Thoracic aorta (tissue), 2 donors: ENCODE results near the gene CACNB1. TPM values are rescaled to one million over a fixed set of nuclear protein-coding genes. Genes with fewer than 3 reads are reported as not detected.

Source experiments
- ATAC-seq: fragments of 150-250 bp; one replicate; pipeline ENCODE4 v1.8.0; 2017; ENCODE audit warnings: low read depth; ENCODE audit not compliant: insufficient number of reproducible peaks, low FRiP score
- DNase-seq: peaks from one replicate; pipeline ENCODE4 v3.0.0-alpha.2; 2020; ENCODE audit warnings: low spot score
- H3K27ac ChIP-seq, 2 donors: fragments of 200-600 bp; sonication (generic); 1 replicate in 1 of 2; 2 replicates in 1 of 2; pipeline ENCODE4 v1.5.1; 2016; ENCODE audit warnings: mild to moderate bottlenecking in 2 of 2, moderate library complexity in 2 of 2
- H3K27me3 ChIP-seq: fragments of 200-600 bp; sonication (generic); replicated peaks from 2 replicates; pipeline ENCODE4 v1.6.0; 2016; ENCODE audit warnings: mild to moderate bottlenecking; ENCODE audit not compliant: insufficient read depth
- H3K36me3 ChIP-seq: fragments of 200-600 bp; sonication (generic); one replicate; pipeline ENCODE4 v1.5.1; 2016
- H3K4me1 ChIP-seq, 2 donors: fragments of 200-600 bp; sonication (generic); 1 replicate in 1 of 2; 2 replicates in 1 of 2; pipeline versions ENCODE4 v1.5.1 to v1.6.0; 2016; ENCODE audit warnings: low read depth in 2 of 2, mild to moderate bottlenecking in 1 of 2; ENCODE audit not compliant: control insufficient read depth in 1 of 2
- H3K4me3 ChIP-seq: fragments of 200-600 bp; sonication (generic); 2 replicates; pipeline ENCODE4 v1.5.1; 2016; ENCODE audit warnings: mild to moderate bottlenecking
- H3K9me3 ChIP-seq: fragments of 200-600 bp; sonication (generic); 2 replicates; pipeline ENCODE4 v1.5.1; 2016
- CTCF ChIP-seq: fragments of 200-600 bp; sonication (generic); IDR thresholded peaks from one replicate; pipeline ENCODE4 v1.5.1; 2019; ENCODE audit warnings: antibody characterized with exemption
- total RNA-seq, 2 donors: library from RNA; depleted of rRNA; stranded (reverse); fragments of >200 nt; gene quantifications; one replicate each; pipeline versions ENCODE4 v1.1.0 to v1.2.3, GENCODE V29; 2016

CACNB1 gene
- total RNA-seq, 2 donors from 2014 or later: 14.3 to 15.6 TPM

DNA sequence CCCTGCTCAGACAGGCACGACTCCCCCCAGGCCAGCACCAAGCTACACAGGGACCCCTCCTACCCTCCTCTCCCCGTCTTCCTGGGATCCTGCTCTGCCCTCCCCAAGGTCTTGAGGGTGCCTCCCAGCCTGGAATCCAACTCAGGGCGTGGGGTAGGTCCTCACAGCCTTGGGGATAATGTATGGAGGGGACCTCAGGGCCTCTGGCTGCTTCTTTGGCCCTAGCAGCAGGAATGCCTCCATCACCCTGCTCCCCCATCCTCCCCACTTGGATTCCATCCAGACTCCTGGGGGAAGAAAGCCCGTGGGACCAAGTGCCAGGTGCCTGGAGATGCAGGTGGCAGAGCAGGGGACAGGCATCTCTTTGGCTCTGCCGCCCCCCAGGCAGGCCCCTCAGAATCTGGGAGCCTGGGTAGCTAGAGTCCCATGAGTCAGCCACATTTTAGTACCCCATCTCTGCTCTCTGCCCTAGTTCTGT lies 39.0 kb upstream of the CACNB1 start:
- H3K4me1 ChIP-seq: peaks cover 9 to 21% of the 10 kb centered on the region in 2 donors
- H3K9me3 ChIP-seq: no peaks in the 10 kb centered on the region
- DNase-seq (no peak), ATAC-seq (no peak)
- H3K27me3 ChIP-seq: no peaks in the 10 kb centered on the region
- no peaks in the 10 kb centered on the region for H3K36me3 ChIP-seq
- no peak overlapping the region for H3K27ac ChIP-seq
- TF ChIP-seq CTCF: no peak
- H3K4me3 ChIP-seq: no peak overlapping the region

DNA sequence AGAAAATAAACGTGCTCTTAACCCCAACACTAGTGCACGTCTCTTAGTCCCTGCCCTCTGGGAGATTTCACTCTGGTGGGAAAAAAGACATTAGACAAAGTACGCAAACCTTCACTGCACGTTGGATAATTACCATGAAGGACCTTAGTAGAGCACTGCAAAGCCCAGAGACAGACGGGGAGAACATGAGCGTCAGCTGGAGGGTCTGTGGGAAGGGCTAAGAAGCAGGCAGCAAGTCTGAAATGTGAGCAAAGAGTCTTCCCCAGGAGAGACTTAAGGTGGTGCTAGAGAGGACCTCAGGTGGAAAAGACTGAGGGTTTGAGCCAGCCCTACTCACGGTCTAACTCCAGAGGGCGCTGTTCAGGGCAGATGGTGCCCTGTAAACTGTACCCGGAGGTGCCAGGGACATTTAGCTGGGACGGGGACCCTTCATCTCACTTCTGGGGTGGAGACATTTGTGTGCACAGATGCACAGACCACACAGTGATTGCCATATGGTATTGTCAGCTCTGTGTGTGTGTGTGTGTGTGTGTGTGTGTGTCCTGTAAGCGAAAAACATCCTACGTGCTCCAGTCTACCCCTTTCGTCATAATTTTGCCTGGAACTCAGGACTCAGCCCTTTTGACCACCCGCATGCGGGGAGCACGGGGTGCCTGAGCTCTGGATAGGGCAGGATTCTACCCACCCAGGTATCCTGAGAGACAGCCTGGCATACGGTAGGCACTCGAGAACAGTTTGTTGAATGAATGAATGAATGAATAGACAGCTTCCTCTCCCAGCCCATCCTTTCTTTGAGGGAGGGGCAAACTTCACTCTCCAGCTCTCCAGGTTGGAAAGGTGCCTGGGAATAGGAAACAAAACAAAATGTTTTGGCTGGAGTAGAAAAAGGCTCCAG lies 38.3 kb upstream of the CACNB1 start:
- Histone ChIP-seq H3K4me1 (peaks cover 15 to 28% of the 10 kb centered on the region in 2 donors), H3K36me3 (no peaks in the 10 kb centered on the region), H3K27me3 (no peaks in the 10 kb centered on the region), H3K27ac (no peak overlapping the region), H3K9me3 (no peaks in the 10 kb centered on the region), H3K4me3 (no peak overlapping the region)
- TF ChIP-seq CTCF: peak; percentile 45
- DNase-seq (no peak), ATAC-seq (no peak)

- Histone ChIP-seq H3K9me3 (no peaks in the 10 kb centered on the region), H3K4me1 (peaks cover 10 to 17% of the 10 kb centered on the region in 2 donors), H3K27ac (peak overlapping the region; percentile 33 to 49), H3K27me3 (no peaks in the 10 kb centered on the region), H3K36me3 (no peaks in the 10 kb centered on the region), H3K4me3 (peak overlapping the region; percentile 57)
- no peak for ATAC-seq
- no peak for DNase-seq
- TF ChIP-seq CTCF: peak; percentile 88
Observed at GRCh38 chr17:39231591-39232551, 34.4 kb upstream of the CACNB1 start.

DNA sequence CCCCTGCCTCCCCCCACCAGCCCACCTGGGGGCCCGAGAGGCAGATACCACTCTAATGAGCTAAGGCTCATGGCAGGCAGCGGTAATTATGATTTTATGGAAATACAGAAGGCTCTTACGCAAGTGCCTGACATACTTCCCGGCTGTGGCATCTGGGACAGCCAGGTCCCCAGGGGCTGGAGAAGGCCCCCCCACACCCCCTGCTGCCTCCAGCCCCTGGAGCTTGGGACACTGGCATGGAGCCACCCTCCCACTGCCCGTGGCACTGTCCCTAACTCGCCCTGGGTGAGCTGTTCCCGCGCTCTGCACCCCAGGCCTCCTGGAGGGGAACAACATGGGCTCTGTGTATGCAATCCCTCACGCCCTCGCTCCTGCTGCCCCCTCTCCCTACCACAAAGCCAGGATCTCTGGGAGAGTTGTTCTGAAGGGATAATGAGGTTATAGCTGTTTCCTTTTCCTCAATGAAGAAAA lies 33.7 kb upstream of the CACNB1 start:
- no peaks in the 10 kb centered on the region for H3K9me3 ChIP-seq
- no peak for TF ChIP-seq CTCF
- DNase-seq (no peak), ATAC-seq (no peak)
- H3K4me3 ChIP-seq: peak overlapping the region; percentile 57
- no peaks in the 10 kb centered on the region for H3K36me3 ChIP-seq
- H3K27ac ChIP-seq: peak overlapping the region; percentile 33 to 49
- H3K4me1 ChIP-seq: peaks cover 13 to 23% of the 10 kb centered on the region in 2 donors
- H3K27me3 ChIP-seq: no peaks in the 10 kb centered on the region
